ENCODE measurements around the gene TNS1. TPM values are rescaled to one million over a fixed set of nuclear protein-coding genes. Genes with fewer than 3 reads are reported as not detected.

The TNS1 gene
- total RNA-seq, 2 donors from 2014 or later = 3.3 to 4.2 TPM

GRCh38 chr2:217842017-217842416 lies 160.8 kb downstream of the TNS1 start:
- Histone ChIP-seq H3K27ac (ENCODE audit: low read depth, low read length) (no peak overlapping the region), H3K9me3 (ENCODE audit: control insufficient read depth, low read length) (peaks cover 18% of the 10 kb centered on the region), H3K27me3 (ENCODE audit: control insufficient read depth, insufficient read depth, low read length, poor library complexity, severe bottlenecking) (no peaks in the 10 kb centered on the region), H3K4me1 (ENCODE audit: control insufficient read depth, insufficient read depth, low read length) (peaks cover 3% of the 10 kb centered on the region), H3K36me3 (ENCODE audit: control insufficient read depth, insufficient read depth, low read length) (no peaks in the 10 kb centered on the region), H3K4me3 (ENCODE audit: low read length) (no peak overlapping the region), H3K9ac (ENCODE audit: extremely low read depth, low read length, poor library complexity, severe bottlenecking) (no peak overlapping the region)
- peaks cover 6% of the 10 kb centered on the region for H3K9me3 Mint-ChIP-seq
- H3K27me3 Mint-ChIP-seq (ENCODE audit: insufficient read depth) = no peaks in the 10 kb centered on the region
- H3K4me1 Mint-ChIP-seq = peaks cover 4% of the 10 kb centered on the region
- no peaks in the 10 kb centered on the region for H3K36me3 Mint-ChIP-seq (ENCODE audit: low read depth)
- no peak overlapping the region for H3K27ac Mint-ChIP-seq
- no peak overlapping the region for H3K4me3 Mint-ChIP-seq
- no peak for DNase-seq
- TF ChIP-seq CTCF (conservative IDR thresholded peaks at IDR 0.05) = no peak
- 80 to 93% methylated on average over 1 to 2 of the region's 2 CpGs for WGBS, 2 experiments (ENCODE audit: insufficient coverage in 1 of 2, insufficient read length in 1 of 2)

- Histone ChIP-seq H3K36me3 (ENCODE audit: control insufficient read depth, insufficient read depth, low read length) (no peaks in the 10 kb centered on the region), H3K9me3 (ENCODE audit: control insufficient read depth, low read length) (peaks cover 16% of the 10 kb centered on the region), H3K27me3 (ENCODE audit: control insufficient read depth, insufficient read depth, low read length, poor library complexity, severe bottlenecking) (no peaks in the 10 kb centered on the region), H3K9ac (ENCODE audit: extremely low read depth, low read length, poor library complexity, severe bottlenecking) (no peak overlapping the region), H3K4me1 (ENCODE audit: control insufficient read depth, insufficient read depth, low read length) (peaks cover 3% of the 10 kb centered on the region), H3K4me3 (ENCODE audit: low read length) (no peak overlapping the region), H3K27ac (ENCODE audit: low read depth, low read length) (no peak overlapping the region)
- no peak for DNase-seq
- Mint-ChIP-seq H3K36me3 (ENCODE audit: low read depth) (no peaks in the 10 kb centered on the region), H3K27me3 (ENCODE audit: insufficient read depth) (no peaks in the 10 kb centered on the region), H3K9me3 (peaks cover under 1% of the 10 kb centered on the region), H3K27ac (no peak overlapping the region), H3K4me1 (peaks cover 17% of the 10 kb centered on the region), H3K4me3 (no peak overlapping the region)
- TF ChIP-seq CTCF (conservative IDR thresholded peaks at IDR 0.05) = no peak
- 90 to 94% methylated on average over 3 of the region's 3 CpGs for WGBS, 2 experiments (ENCODE audit: insufficient coverage in 1 of 2, insufficient read length in 1 of 2)
Measured at GRCh38 chr2:217840522-217840921, 162.3 kb downstream of the TNS1 start.

- Mint-ChIP-seq H3K36me3 (ENCODE audit: low read depth) (no peaks in the 10 kb centered on the region), H3K27ac (no peak overlapping the region), H3K9me3 (no peaks in the 10 kb centered on the region), H3K4me1 (peaks cover 19% of the 10 kb centered on the region), H3K4me3 (no peak overlapping the region), H3K27me3 (ENCODE audit: insufficient read depth) (no peaks in the 10 kb centered on the region)
- peaks cover 8% of the 10 kb centered on the region for H3K9me3 ChIP-seq (ENCODE audit: control insufficient read depth, low read length)
- peaks cover 3% of the 10 kb centered on the region for H3K4me1 ChIP-seq (ENCODE audit: control insufficient read depth, insufficient read depth, low read length)
- no peak for DNase-seq
- TF ChIP-seq CTCF (conservative IDR thresholded peaks at IDR 0.05) = no peak
- H3K27ac ChIP-seq (ENCODE audit: low read depth, low read length) = no peak overlapping the region
- 92% methylated on average over 7 of the region's 7 CpGs; no CpG with 5 or more reads in 1 of the 2 experiments for WGBS, 2 experiments (ENCODE audit: insufficient coverage in 1 of 2, insufficient read length in 1 of 2)
- H3K4me3 ChIP-seq (ENCODE audit: low read length) = no peak overlapping the region
- H3K36me3 ChIP-seq (ENCODE audit: control insufficient read depth, insufficient read depth, low read length) = no peaks in the 10 kb centered on the region
- H3K9ac ChIP-seq (ENCODE audit: extremely low read depth, low read length, poor library complexity, severe bottlenecking) = no peak overlapping the region
- H3K27me3 ChIP-seq (ENCODE audit: control insufficient read depth, insufficient read depth, low read length, poor library complexity, severe bottlenecking) = no peaks in the 10 kb centered on the region
Measured at GRCh38 chr2:217839750-217840107, 163.1 kb downstream of the TNS1 start.
